ENCODE data around the gene OR4D11. TPM values are rescaled to one million over a fixed set of nuclear protein-coding genes. Genes with fewer than 3 reads are reported as not detected.

The OR4D11 gene
- total and polyA plus RNA-seq, 2 of the 13 experiments (the other 11 are each of a cell fraction or from before 2014, with no cell fraction given) = not detected

- no peak for TF ChIP-seq E2F2 (CRISPR knock-in tag; IDR thresholded peaks at IDR 0.05; ENCODE audit: borderline replicate concordance)
Measured at GRCh38 chr11:59475176-59475575, 28.2 kb upstream of the OR4D11 start (continued).

- in situ Hi-C loops (cut with HindIII; ENCODE audit: extremely low pct_ligation_motif_present, low pct_unique_long_range_greater_than_20kb) = no loop called here
- CTCF ChIA-PET (ENCODE audit: low intra/inter-chr PET ratio, low total read pairs) = no interaction called here
- DNase-seq (ENCODE audit: low spot score) (no peak), ATAC-seq (no peak), FAIRE-seq (no peak)
- Histone ChIP-seq H3K4me2 (ENCODE audit: low read depth, low read length) (no peak overlapping the region), H3K36me3 (replicated peaks in 1 of 2; ENCODE audit: control insufficient read depth in 1 of 2, insufficient read depth in 2 of 2, low read length in 2 of 2) (no peaks in the 10 kb centered on the region), H2AFZ (ENCODE audit: low read length) (no peak overlapping the region), H3K9me3 (ENCODE audit: low read length) (no peaks in the 10 kb centered on the region), H3K4me1 (ENCODE audit: insufficient read depth, low read length) (no peaks in the 10 kb centered on the region), H3K79me2 (ENCODE audit: insufficient read depth, low read length) (no peaks in the 10 kb centered on the region), H3K4me3 (replicated peaks in 1 of 3; ENCODE audit: insufficient read depth in 1 of 3, low read depth in 2 of 3, low read length in 3 of 3) (no peak overlapping the region), H3K27ac (ENCODE audit: extremely low read length, insufficient read depth, low read length) (no peak overlapping the region), H3K27me3 (ENCODE audit: control insufficient read depth in 1 of 2, insufficient read depth in 2 of 2, low read length in 2 of 2) (no peaks in the 10 kb centered on the region; a peak in 1 of 5 replicates), H3K9ac (ENCODE audit: insufficient read depth, low read depth, low read length) (no peak overlapping the region), H4K20me1 (ENCODE audit: insufficient read depth, low read length) (no peaks in the 10 kb centered on the region)
- intact Hi-C loops (cut with micrococcal nuclease; ENCODE audit: unreplicated experiment) = no loop called here
- TF ChIP-seq ZNF800 (CRISPR knock-in tag; IDR thresholded peaks at IDR 0.05) = no peak
- peak; percentile 39; the same call in 1 of the 2 replicates for TF ChIP-seq CEBPB (IDR thresholded peaks at IDR 0.05; ENCODE audit: borderline replicate concordance, low read depth, low read length)
- no peak for TF ChIP-seq POGK (CRISPR knock-in tag; conservative IDR thresholded peaks at IDR 0.05)
- BruUV-seq (replicated peaks) = no TSS peak
- POLR2A ChIA-PET = no interaction called here
Measured at GRCh38 chr11:59479906-59480305, 23.5 kb upstream of the OR4D11 start.
